Measurements from ENCODE around the gene TRA2B. TPM values are rescaled to one million over a fixed set of nuclear protein-coding genes. Genes with fewer than 3 reads are reported as not detected.
"Not testable (repeated sequence)": the region's sequence is repeated elsewhere in the genome, so short reads cannot be mapped to it uniquely, and the experiment has no call there.

TRA2B gene
- total RNA-seq, 1 donor from 2014 or later = 45.7 TPM

GRCh38 chr3:185931777-185932612 is 5.8 kb downstream of the TRA2B start:
- DNase-seq (no peak), ATAC-seq (no peak)

GRCh38 chr3:185930393-185931107 is 7.3 kb downstream of the TRA2B start:
- intact Hi-C loops (cut with micrococcal nuclease) = no loop called here
- DNase-seq = no peak
- ATAC-seq = peak; percentile 39

More at GRCh38 chr3:185931777-185932612, 5.8 kb downstream of the TRA2B start:
- intact Hi-C loops (cut with micrococcal nuclease) = no loop called here

GRCh38 chr3:185929192-185930151 is 8.3 kb downstream of the TRA2B start:
- DNase-seq = no peak
- intact Hi-C loops (cut with micrococcal nuclease) = no loop called here
- peak; percentile 25 for ATAC-seq

- DNase-seq (no peak), ATAC-seq (no peak)
- intact Hi-C loops (cut with micrococcal nuclease) = no loop called here
These were observed 9.3 kb downstream of the TRA2B start for GRCh38 chr3:185928496-185928895.

- intact Hi-C loops (cut with micrococcal nuclease) = no loop called here
- ATAC-seq (no peak), DNase-seq (no peak)
These were observed 10.2 kb downstream of the TRA2B start for GRCh38 chr3:185927501-185928200.

- ATAC-seq (no peak), DNase-seq (no peak)
- intact Hi-C loops (cut with micrococcal nuclease) = no loop called here
These were observed 11.4 kb downstream of the TRA2B start for GRCh38 chr3:185926445-185926844.

- ATAC-seq (no peak), DNase-seq (no peak)
- intact Hi-C loops (cut with micrococcal nuclease) = no loop called here
These were observed 12.5 kb downstream of the TRA2B start for GRCh38 chr3:185925353-185925752.

GRCh38 chr3:185924375-185924774 is 13.4 kb downstream of the TRA2B start:
- no peak for ATAC-seq
- intact Hi-C loops (cut with micrococcal nuclease) = no loop called here
- no peak for DNase-seq

- no peak for ATAC-seq
- intact Hi-C loops (cut with micrococcal nuclease) = no loop called here
These were observed 17.6 kb downstream of the TRA2B start for GRCh38 chr3:185920184-185920583.

GRCh38 chr3:185916042-185916833 is 21.6 kb downstream of the TRA2B start:
- no peak for ATAC-seq
- intact Hi-C loops (cut with micrococcal nuclease) = no loop called here
- no peak for DNase-seq

More at GRCh38 chr3:185920184-185920583, 17.6 kb downstream of the TRA2B start:
- DNase-seq = no peak

GRCh38 chr3:185915642-185916041 is 22.2 kb downstream of the TRA2B start:
- intact Hi-C loops (cut with micrococcal nuclease) = no loop called here
- ATAC-seq (no peak), DNase-seq (no peak)

GRCh38 chr3:185914911-185915629 is 22.7 kb downstream of the TRA2B start:
- no peak for ATAC-seq
- intact Hi-C loops (cut with micrococcal nuclease) = no loop called here
- DNase-seq = no peak

GRCh38 chr3:185912929-185913901 is 24.6 kb downstream of the TRA2B start:
- intact Hi-C loops (cut with micrococcal nuclease) = no loop called here
- ATAC-seq (peak; percentile 12), DNase-seq (no peak)

- intact Hi-C loops (cut with micrococcal nuclease) = no loop called here
- ATAC-seq = no peak
- no peak for DNase-seq
These were observed 25.3 kb downstream of the TRA2B start for GRCh38 chr3:185912512-185912911.

- intact Hi-C loops (cut with micrococcal nuclease); DNase-seq: not testable (repeated sequence)
- peak; percentile 36 for ATAC-seq
These were observed 26.8 kb downstream of the TRA2B start for GRCh38 chr3:185911076-185911448.
